ENCODE data around the gene CDH3. TPM values are rescaled to one million over a fixed set of nuclear protein-coding genes. Genes with fewer than 3 reads are reported as not detected.

The CDH3 gene
- total and polyA plus RNA-seq, 2 donors, result 45.6 to 47.5 TPM

GRCh38 chr16:68733570-68733969 is 88.5 kb downstream of the CDH3 start:
- Histone ChIP-seq H3K27ac (ENCODE audit: low read depth in 1 of 2, low read length in 1 of 2) (no peak overlapping the region), H3K36me3 (ENCODE audit: control insufficient read depth in 2 of 2, insufficient read depth in 2 of 2, low read length in 1 of 2) (no peaks in the 10 kb centered on the region), H3K9me3 (ENCODE audit: control insufficient read depth in 2 of 2, insufficient read depth in 1 of 2, low read length in 1 of 2) (peaks cover 2 to 7% of the 10 kb centered on the region in 2 donors), H3K4me1 (ENCODE audit: control insufficient read depth in 2 of 2, insufficient read depth in 2 of 2, low read length in 2 of 2) (peaks cover 4 to 9% of the 10 kb centered on the region in 2 donors), H3K4me3 (ENCODE audit: low read length in 2 of 2) (no peak overlapping the region), H3K27me3 (ENCODE audit: control insufficient read depth in 2 of 2, insufficient read depth in 1 of 2, low read length in 1 of 2) (peaks cover 22 to 50% of the 10 kb centered on the region in 2 donors)
- no peak for DNase-seq (ENCODE audit: low read depth in 6 of 9, low spot score in 9 of 9)
- 98% methylated on average over 9 of the region's 9 CpGs for WGBS

- no peak for DNase-seq (ENCODE audit: low read depth in 6 of 9, low spot score in 9 of 9)
- H3K27me3 ChIP-seq (ENCODE audit: control insufficient read depth in 2 of 2, insufficient read depth in 1 of 2, low read length in 1 of 2), result peaks cover 23 to 54% of the 10 kb centered on the region in 2 donors
- H3K9me3 ChIP-seq (ENCODE audit: control insufficient read depth in 2 of 2, insufficient read depth in 1 of 2, low read length in 1 of 2), result peaks cover 2 to 7% of the 10 kb centered on the region in 2 donors
- H3K4me1 ChIP-seq (ENCODE audit: control insufficient read depth in 2 of 2, insufficient read depth in 2 of 2, low read length in 2 of 2), result peaks cover 4 to 11% of the 10 kb centered on the region in 2 donors
- H3K27ac ChIP-seq (ENCODE audit: low read depth in 1 of 2, low read length in 1 of 2), result no peak overlapping the region
- WGBS, result 95% methylated on average over 2 of the region's 2 CpGs
- H3K36me3 ChIP-seq (ENCODE audit: control insufficient read depth in 2 of 2, insufficient read depth in 2 of 2, low read length in 1 of 2), result no peaks in the 10 kb centered on the region
- no peak overlapping the region for H3K4me3 ChIP-seq (ENCODE audit: low read length in 2 of 2)
These were observed 89.7 kb downstream of the CDH3 start for GRCh38 chr16:68734782-68735181.

GRCh38 chr16:68736561-68736960 is 91.5 kb downstream of the CDH3 start:
- Histone ChIP-seq H3K27me3 (ENCODE audit: control insufficient read depth in 2 of 2, insufficient read depth in 1 of 2, low read length in 1 of 2) (peaks cover 23 to 54% of the 10 kb centered on the region in 2 donors), H3K4me1 (ENCODE audit: control insufficient read depth in 2 of 2, insufficient read depth in 2 of 2, low read length in 2 of 2) (peaks cover 8 to 29% of the 10 kb centered on the region in 2 donors), H3K4me3 (ENCODE audit: low read length in 2 of 2) (no peak overlapping the region), H3K27ac (ENCODE audit: low read depth in 1 of 2, low read length in 1 of 2) (no peak overlapping the region), H3K9me3 (ENCODE audit: control insufficient read depth in 2 of 2, insufficient read depth in 1 of 2, low read length in 1 of 2) (peaks cover 2 to 7% of the 10 kb centered on the region in 2 donors), H3K36me3 (ENCODE audit: control insufficient read depth in 2 of 2, insufficient read depth in 2 of 2, low read length in 1 of 2) (no peaks in the 10 kb centered on the region)
- 91% methylated on average over 12 of the region's 12 CpGs for WGBS
- no peak for DNase-seq (ENCODE audit: low read depth in 6 of 9, low spot score in 9 of 9)

- 5% methylated on average over 63 of the region's 63 CpGs for WGBS
- H3K4me3 ChIP-seq (ENCODE audit: low read length in 2 of 2), result peak within 1 kb of the TSS; percentile 29 to 47
These were observed 92.1 kb downstream of the CDH3 start, which contains the start of gene CDH1 for GRCh38 chr16:68737046-68737729. Gene CDH1, plus strand, starts transcription at chr16:68737292. Its CDS starts 124 bp downstream, at chr16:68737416.

GRCh38 chr16:68737730-68738629 is 92.9 kb downstream of the CDH3 start:
- no peak for DNase-seq (ENCODE audit: low read depth in 6 of 9, low spot score in 9 of 9)
- Histone ChIP-seq H3K36me3 (ENCODE audit: control insufficient read depth in 2 of 2, insufficient read depth in 2 of 2, low read length in 1 of 2) (no peaks in the 10 kb centered on the region), H3K4me1 (ENCODE audit: control insufficient read depth in 2 of 2, insufficient read depth in 2 of 2, low read length in 2 of 2) (peaks cover 8 to 43% of the 10 kb centered on the region in 2 donors), H3K27me3 (ENCODE audit: control insufficient read depth in 2 of 2, insufficient read depth in 1 of 2, low read length in 1 of 2) (peaks cover 23 to 47% of the 10 kb centered on the region in 2 donors), H3K27ac (ENCODE audit: low read depth in 1 of 2, low read length in 1 of 2) (peak overlapping the region; percentile 17 to 70), H3K4me3 (ENCODE audit: low read length in 2 of 2) (peak overlapping the region; percentile 29 to 47), H3K9me3 (ENCODE audit: control insufficient read depth in 2 of 2, insufficient read depth in 1 of 2, low read length in 1 of 2) (peaks cover 2 to 7% of the 10 kb centered on the region in 2 donors)
- 27% methylated on average over 58 of the region's 58 CpGs for WGBS

More at GRCh38 chr16:68737046-68737729, 92.1 kb downstream of the CDH3 start, which contains the start of gene CDH1:
- DNase-seq (ENCODE audit: low read depth in 6 of 9, low spot score in 9 of 9), result peak in 3 of 9 donors; percentile 36 to 54 (median 38)
- Histone ChIP-seq H3K9me3 (ENCODE audit: control insufficient read depth in 2 of 2, insufficient read depth in 1 of 2, low read length in 1 of 2) (peaks cover 2 to 7% of the 10 kb centered on the region in 2 donors), H3K27me3 (ENCODE audit: control insufficient read depth in 2 of 2, insufficient read depth in 1 of 2, low read length in 1 of 2) (peaks cover 23 to 51% of the 10 kb centered on the region in 2 donors), H3K36me3 (ENCODE audit: control insufficient read depth in 2 of 2, insufficient read depth in 2 of 2, low read length in 1 of 2) (no peaks in the 10 kb centered on the region), H3K4me1 (ENCODE audit: control insufficient read depth in 2 of 2, insufficient read depth in 2 of 2, low read length in 2 of 2) (peaks cover 8 to 35% of the 10 kb centered on the region in 2 donors), H3K27ac (ENCODE audit: low read depth in 1 of 2, low read length in 1 of 2) (peak within 1 kb of the TSS; percentile 17 to 70)

GRCh38 chr16:68739964-68740627 is 95.0 kb downstream of the CDH3 start:
- no peak for DNase-seq (ENCODE audit: low read depth in 6 of 9, low spot score in 9 of 9)
- peaks cover 23 to 37% of the 10 kb centered on the region in 2 donors for H3K27me3 ChIP-seq (ENCODE audit: control insufficient read depth in 2 of 2, insufficient read depth in 1 of 2, low read length in 1 of 2)
- peaks cover 8 to 44% of the 10 kb centered on the region in 2 donors for H3K4me1 ChIP-seq (ENCODE audit: control insufficient read depth in 2 of 2, insufficient read depth in 2 of 2, low read length in 2 of 2)
- no peak overlapping the region for H3K4me3 ChIP-seq (ENCODE audit: low read length in 2 of 2)
- 67% methylated on average over 7 of the region's 7 CpGs for WGBS
- H3K9me3 ChIP-seq (ENCODE audit: control insufficient read depth in 2 of 2, insufficient read depth in 1 of 2, low read length in 1 of 2), result peaks cover 2 to 7% of the 10 kb centered on the region in 2 donors
- H3K27ac ChIP-seq (ENCODE audit: low read depth in 1 of 2, low read length in 1 of 2), result peak overlapping the region in 1 of 2 donors; percentile 42
- no peaks in the 10 kb centered on the region for H3K36me3 ChIP-seq (ENCODE audit: control insufficient read depth in 2 of 2, insufficient read depth in 2 of 2, low read length in 1 of 2)

- DNase-seq (ENCODE audit: low read depth in 6 of 9, low spot score in 9 of 9), result no peak
- Histone ChIP-seq H3K4me1 (ENCODE audit: control insufficient read depth in 2 of 2, insufficient read depth in 2 of 2, low read length in 2 of 2) (peaks cover 8 to 44% of the 10 kb centered on the region in 2 donors), H3K9me3 (ENCODE audit: control insufficient read depth in 2 of 2, insufficient read depth in 1 of 2, low read length in 1 of 2) (peaks cover 2 to 7% of the 10 kb centered on the region in 2 donors), H3K36me3 (ENCODE audit: control insufficient read depth in 2 of 2, insufficient read depth in 2 of 2, low read length in 1 of 2) (no peaks in the 10 kb centered on the region), H3K27ac (ENCODE audit: low read depth in 1 of 2, low read length in 1 of 2) (no peak overlapping the region), H3K4me3 (ENCODE audit: low read length in 2 of 2) (no peak overlapping the region), H3K27me3 (ENCODE audit: control insufficient read depth in 2 of 2, insufficient read depth in 1 of 2, low read length in 1 of 2) (peaks cover 23 to 32% of the 10 kb centered on the region in 2 donors)
- 49% methylated on average over 9 of the region's 9 CpGs for WGBS
These were observed 95.7 kb downstream of the CDH3 start for GRCh38 chr16:68740628-68741346.

GRCh38 chr16:68743664-68744063 is 98.6 kb downstream of the CDH3 start:
- H3K36me3 ChIP-seq (ENCODE audit: control insufficient read depth in 2 of 2, insufficient read depth in 2 of 2, low read length in 1 of 2), result no peaks in the 10 kb centered on the region
- no peaks in the 10 kb centered on the region for H3K9me3 ChIP-seq (ENCODE audit: control insufficient read depth in 2 of 2, insufficient read depth in 1 of 2, low read length in 1 of 2)
- H3K4me3 ChIP-seq (ENCODE audit: low read length in 2 of 2), result no peak overlapping the region
- H3K27ac ChIP-seq (ENCODE audit: low read depth in 1 of 2, low read length in 1 of 2), result no peak overlapping the region
- no peak for DNase-seq (ENCODE audit: low read depth in 6 of 9, low spot score in 9 of 9)
- H3K4me1 ChIP-seq (ENCODE audit: control insufficient read depth in 2 of 2, insufficient read depth in 2 of 2, low read length in 2 of 2), result peaks cover 4 to 35% of the 10 kb centered on the region in 2 donors
- peaks cover 0 to 3% of the 10 kb centered on the region in 2 donors for H3K27me3 ChIP-seq (ENCODE audit: control insufficient read depth in 2 of 2, insufficient read depth in 1 of 2, low read length in 1 of 2)
- WGBS, result over 99% methylated on average over 4 of the region's 4 CpGs

All from thymus (tissue), 11 donors.